AG08396 (cell line): ENCODE results near the gene DOCK8.

Experiments used
- DNase-seq: peaks from one replicate; pipeline ENCODE4 v3.0.0; 2012; ENCODE audit warnings: low spot score, mixed read lengths

DOCK8 gene

DNA sequence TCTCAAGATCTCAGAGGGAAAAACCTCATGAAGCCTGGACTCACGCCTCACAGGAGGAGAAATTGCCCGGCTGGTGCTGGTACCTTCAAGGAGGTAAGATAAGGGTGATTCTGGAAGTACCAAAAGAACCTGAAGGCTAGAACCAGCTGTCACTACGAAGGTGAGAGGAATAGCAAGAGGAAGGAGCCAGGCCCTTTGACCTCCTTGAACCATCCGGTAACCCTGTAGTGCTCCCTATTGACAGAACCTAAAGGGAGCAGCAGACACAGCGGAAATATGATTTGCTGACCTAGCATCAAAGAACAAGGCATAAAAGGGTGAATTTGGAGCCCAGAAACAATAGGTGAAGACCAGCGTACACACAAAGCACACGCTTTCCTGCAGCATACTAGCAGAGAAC lies 92.2 kb downstream of the DOCK8 start:
- DNase-seq, result no peak

DNA sequence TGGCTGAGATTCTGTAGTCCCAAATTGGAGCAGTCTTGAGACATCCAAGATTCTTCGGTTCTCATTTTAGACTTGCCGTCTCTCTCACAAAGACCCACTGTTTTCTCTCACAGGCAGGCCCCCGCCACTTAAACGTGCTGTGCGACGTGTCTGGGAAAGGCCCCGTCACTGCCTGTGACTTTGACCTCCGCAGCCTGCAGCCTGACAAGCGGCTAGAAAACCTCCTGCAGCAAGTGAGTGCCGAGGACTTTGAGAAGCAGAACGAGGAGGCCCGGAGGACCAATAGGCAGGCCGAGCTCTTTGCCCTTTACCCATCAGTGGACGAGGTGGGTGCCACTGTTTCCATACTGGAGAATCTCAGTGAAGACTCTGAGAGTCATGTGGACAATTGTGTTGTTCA lies 97.2 kb downstream of the DOCK8 start:
- no peak for DNase-seq

DNA sequence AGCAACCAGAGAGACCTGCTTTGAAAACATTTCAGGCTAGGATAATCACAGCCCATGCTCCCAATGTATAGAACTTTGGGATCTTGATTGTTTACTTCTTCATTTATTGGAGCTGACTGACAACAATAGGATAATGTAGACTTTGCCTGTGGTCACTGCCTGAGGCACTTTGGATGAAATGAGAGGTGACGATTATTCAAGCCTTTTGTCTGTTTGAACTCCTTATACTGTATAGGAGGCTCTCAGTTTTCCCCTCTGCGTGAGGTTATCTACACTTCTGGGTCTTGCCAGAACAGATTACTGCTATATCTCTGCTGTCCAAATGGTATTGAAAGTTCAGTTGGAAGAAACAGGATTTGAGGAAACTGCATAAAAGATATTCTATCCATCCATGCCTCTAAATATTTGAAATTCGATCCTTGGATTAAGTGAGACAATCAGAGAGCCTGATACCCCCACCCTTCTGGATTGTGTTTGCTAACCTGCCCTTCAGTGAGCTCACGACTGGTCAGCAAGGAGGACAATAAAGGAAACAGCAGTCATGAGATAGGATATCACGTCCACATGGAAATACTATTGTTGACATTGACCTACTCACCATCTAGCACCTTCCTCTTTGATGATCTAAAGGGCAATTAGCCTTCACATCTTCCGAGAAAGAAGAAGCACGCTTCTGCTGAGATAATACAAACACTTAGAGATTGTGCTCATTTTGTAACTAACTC lies 98.1 kb downstream of the DOCK8 start:
- no peak for DNase-seq

DNA sequence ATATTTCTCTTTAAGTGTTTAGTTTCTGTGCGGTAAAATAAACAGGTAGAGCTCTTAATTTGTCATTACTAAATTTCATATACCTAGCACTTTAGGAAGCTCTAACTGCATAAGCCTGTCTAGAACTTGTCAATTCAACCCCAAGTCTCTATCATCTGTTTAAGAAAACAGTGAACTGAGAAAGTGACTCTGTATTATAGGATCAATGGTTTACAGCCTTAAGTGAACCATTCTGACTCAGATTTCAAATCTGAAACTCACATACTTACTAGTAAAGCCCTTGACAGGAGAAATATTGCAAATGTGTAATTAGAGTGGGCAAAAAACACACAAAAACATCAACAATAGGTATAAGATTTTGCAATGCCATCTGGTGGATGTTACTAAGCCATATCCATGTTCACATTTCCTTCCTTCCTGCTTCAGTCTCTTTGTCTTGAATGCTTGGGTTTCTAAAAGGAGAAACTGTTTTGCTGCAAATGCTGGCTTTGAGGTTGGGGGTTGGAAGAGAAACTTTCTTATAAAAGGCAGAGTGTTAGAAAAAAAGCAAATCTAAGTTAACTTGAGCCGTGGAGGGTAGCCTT lies 101.8 kb downstream of the DOCK8 start:
- no peak for DNase-seq

DNA sequence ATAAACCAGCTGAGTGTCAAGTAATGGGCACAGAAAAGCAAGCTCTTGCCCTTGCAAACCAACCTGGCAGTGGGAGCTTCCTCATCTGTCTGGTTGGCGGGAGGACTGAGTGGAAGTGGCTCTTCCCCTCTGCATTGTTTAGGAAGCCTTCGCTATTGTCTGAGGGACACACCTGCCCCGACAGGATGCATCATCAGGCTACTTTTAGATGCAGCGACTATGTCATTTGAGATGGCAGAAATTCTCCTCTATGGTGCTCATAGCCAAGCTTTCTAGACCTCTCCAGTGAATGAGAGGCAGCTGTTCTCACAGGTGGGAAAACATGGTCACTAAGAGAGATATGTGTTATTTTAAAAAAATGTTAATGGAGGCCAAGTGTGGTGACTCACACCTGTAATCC lies 104.0 kb downstream of the DOCK8 start:
- no peak for DNase-seq

DNA sequence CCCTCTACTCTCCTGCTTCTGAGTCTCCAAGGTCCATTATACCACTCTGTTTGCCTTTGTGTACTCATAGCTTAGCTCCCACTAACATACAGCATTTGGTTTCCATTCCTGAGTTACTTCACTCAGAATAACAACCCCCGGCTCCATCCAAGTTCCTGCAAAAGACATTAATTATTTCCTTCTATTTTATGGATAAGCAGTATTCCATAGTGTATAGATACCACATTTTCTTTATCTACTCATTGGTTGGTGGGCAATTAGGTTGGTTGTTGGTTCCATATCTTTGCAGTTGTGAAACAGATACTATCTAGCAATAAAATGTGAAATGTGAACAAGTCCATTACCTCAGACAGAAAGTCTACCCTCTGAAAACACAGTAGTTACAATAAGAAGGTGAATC lies 110.3 kb downstream of the DOCK8 start:
- DNase-seq, result no peak

DNA sequence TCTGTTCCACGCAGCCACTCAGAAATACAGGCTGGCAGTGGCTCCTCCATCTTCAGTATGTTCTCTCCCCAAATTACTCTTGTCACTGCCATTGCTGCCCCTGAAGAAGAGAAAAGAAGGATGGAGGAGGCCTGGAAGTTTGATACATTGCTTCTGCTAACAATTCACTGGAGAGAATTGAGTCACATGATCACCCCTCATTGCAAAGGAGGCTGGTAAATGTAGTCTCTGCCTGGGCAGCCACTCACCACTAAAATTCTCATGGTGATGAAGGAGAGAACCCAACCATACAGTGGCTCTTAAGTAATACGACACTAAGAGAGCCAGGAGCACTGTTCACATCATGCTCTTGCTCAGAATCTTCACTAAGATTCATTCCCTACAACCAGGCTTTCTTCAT lies 112.0 kb downstream of the DOCK8 start:
- DNase-seq, result no peak

DNA sequence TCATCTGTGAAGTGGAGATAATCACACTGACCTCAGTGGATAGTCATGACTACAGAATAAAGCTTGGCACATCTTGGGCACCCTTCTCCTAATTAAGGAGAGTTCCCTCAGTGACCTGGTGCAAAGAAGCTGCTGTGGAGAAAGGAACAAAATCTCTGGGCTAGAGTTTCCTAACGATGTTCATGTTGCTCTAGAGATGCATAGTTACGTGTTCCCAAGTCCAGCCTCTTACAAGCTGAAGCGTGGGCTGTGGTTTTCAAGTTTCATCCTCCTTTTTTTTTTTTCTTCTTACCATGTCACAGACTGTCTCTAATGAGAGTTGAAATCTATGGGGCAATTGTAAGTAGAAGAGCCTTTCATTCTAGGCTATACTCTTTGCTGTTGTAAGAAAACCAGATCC lies 113.8 kb downstream of the DOCK8 start:
- DNase-seq, result no peak

DNA sequence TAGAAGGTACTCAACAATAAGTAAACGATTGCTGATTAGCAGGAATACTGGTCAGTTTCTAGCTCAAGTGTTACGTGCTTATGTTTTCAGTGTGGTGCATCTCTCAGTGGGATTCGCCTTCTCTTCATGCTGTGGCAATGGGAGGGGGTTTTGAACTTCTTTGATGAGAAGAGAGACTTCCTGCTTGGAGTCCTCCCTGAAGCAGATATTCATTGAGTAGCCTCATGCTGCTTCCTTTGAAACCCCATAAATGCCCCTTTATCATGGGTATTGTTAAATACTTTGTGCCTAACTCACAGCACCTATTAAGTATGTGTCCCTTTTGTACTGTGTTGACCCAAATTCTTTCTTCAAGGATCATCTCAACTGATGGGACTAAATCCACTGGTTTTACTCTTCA lies 116.5 kb downstream of the DOCK8 start:
- DNase-seq, result no peak

DNA sequence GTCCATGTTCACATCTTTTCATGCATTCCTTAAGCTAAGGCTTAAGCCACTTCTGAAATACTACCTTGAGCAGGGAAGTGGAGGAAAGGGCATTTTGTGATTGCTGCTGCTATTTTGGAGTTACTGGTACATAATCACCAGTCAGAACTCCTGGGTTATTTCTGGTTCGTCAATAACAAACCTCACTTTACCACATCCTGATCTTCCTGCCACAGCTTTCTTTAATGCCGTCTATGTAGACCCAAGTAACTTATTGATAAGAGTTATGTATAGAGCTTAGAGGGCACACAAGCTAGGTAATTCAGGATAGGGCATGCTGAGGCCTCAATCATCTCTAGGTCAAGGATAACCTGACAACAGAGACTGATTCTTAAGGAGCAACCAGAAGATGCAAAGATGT lies 120.7 kb downstream of the DOCK8 start:
- no peak for DNase-seq

DNA sequence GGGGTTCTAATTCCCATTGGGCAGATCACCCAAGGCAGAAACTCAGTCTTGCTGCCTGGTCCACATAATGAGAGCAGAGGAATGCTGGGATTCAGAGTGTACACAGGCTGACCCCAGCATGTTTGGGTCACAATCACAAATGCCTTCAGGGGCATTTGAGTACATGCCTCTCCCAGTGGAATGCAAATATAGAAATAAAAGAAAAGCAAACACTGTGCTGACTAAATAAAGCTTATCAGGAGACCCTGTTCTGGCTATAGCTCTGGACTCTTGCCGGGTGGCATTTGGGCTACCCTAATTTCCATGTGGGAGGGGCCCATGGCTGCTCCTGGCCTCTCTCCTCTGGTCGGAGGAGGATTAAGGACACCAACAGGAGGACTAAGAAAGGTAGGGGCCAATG lies 121.4 kb downstream of the DOCK8 start:
- DNase-seq, result no peak

DNA sequence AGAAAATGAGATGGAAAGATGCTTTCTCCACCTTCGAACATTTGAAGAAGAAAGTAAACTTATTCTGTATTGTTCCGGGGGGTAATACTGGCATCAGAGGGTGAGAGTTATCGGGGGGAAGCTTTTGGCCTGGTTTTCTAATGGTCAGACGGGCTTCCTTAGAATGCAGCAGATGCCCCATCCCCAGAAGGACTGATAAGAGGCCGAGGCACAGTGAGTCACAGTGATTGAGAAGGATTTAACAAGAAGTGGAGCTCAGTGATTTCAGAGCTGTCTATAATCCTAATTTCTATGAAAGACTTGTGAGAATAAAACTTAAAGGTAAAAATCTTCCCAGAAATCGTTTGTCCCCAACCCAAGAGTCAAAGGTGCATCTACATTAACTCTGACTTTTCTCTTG lies 123.9 kb downstream of the DOCK8 start:
- no peak for DNase-seq

DNA sequence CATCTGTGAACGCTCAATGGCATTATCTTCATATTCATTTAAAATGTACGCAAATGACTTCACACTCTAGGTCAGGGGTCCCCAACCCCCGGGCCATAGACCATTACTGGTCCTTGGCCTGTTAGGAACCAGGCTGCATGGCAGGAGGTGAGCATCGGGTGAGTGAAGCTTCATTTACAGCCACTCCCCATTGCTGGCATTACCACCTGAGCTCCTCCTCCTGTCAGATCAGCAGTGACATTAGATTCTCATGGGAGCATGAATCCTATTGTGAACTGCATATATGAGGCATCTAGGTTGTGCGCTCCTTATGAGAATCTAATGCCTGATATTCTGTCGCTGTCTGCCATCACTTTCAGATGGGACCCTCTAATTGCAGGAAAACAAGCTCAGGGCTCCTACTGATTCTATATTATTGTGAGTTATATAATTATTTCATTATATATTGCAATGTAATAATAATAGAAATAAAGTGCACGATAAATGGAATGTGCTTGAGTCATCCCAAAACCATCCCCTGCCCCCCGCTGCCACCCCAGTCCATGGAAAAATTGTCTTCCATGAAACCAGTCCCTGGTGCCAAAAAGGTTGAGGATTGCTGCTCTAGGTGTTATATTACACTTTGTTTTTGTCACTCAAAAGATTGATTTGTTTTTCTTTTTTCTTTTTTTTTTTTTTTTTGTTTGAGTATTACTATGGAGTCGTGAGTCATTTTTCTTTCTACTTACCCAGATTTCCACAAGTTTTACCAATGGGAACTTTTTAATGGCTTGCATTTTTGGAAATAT lies 127.2 kb downstream of the DOCK8 start:
- no peak for DNase-seq

DNA sequence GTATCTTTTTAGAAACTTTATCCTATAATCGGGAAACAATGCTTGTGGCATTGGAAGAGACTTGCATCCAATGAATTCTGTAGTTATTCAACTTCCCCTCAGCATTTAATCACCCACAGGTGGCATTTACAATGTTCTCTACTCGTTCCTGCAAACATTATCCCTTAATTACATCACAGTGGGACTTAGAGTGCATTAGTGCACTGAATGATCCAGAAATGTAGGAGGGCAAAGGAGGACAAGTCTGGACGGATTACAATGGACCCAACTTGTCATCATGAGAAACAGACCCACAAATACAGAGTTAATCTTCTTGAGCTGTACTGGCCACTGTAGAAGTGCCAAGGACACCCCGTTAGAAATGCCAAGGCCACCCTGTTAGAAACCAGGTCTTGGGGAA lies 129.1 kb downstream of the DOCK8 start:
- DNase-seq, result no peak

DNA sequence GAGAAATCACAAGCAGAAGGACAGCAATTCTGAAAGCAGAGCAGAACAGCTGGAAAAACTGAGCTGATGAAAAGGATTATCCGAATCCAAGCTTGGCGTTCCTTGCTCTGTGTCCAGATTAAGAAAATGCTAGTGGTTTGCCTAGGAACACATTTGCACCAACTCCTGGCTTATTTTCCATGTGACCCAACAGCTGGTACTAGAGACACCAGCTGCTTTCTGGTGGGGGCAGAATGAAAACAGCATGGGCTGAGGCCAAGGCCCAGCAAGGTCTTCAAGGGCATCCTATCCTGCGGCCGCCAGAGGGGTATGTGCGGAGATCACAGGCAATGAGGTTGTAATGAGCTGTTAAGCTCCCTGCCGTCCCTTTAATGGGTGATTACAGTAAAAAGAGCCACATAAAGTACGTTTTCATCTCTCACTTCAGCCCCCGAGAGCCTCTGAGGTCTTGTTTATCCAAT lies 131.5 kb downstream of the DOCK8 start:
- DNase-seq, result no peak

DNA sequence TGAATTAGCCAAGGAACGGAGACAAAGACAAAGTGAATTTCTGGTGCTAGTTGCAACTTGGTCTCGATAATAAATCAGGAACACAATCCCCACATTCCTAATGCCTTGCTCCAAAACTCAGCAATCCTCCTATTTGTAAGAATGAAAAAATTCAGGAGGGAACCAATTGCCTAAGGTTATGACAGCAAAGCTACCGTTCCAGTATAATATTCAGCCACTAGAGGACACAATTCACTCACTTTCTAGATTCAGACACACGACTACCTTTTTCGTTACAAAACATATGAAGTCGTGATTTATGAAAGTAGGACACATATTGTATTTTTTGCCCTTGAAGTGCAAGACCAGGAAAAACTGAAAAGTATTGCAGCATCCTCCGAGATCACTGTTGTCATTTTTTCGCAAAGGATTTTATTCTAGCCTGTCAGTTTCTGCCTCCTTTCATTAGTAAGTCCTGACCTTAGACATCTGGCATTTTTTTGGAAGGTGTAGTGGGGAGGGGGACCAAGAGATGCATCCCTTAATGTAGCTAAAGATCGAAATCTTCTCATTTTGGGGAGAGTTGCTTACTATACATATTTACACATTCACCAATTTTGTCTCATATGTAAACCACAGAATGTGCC lies 133.1 kb downstream of the DOCK8 start:
- DNase-seq, result peak; percentile 14

DNA sequence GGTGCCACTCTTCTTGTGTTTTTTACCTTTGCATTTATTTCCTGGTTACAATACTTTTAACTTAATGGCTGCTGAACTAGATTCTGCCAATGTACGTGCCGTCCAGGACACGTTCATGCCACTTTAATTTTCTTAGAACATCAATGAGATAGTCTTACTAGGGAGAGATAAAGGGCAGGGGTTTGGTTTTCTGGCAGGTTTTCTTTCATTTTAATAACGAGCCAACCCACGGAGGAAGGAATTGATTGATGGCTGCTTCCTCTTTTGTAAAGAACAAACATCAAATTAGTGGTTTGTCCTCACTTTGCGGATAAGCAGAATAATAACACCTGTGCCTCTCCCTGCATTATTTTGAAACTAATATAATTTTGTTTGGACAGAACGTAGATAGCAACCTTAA lies 135.7 kb downstream of the DOCK8 start:
- DNase-seq, result no peak

DNA sequence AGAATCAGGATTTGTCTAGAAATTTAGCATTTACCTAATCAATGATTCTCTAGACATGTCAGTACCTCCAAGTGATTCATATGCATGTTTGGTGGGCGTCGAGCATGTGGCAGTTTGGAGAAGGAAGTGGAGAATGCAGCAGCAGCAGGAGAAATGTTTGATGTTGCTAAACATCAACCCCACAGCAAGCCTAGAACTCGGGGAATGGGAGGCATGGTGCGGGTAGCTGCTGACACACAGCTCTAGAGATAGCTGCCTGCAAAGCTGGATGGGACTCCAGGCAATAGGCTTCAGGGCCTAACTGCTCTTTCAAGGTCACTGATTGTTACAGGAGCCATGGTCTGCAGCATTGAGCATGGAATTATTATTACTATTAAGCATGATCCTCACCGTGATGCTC lies 137.3 kb downstream of the DOCK8 start:
- DNase-seq, result no peak

DNA sequence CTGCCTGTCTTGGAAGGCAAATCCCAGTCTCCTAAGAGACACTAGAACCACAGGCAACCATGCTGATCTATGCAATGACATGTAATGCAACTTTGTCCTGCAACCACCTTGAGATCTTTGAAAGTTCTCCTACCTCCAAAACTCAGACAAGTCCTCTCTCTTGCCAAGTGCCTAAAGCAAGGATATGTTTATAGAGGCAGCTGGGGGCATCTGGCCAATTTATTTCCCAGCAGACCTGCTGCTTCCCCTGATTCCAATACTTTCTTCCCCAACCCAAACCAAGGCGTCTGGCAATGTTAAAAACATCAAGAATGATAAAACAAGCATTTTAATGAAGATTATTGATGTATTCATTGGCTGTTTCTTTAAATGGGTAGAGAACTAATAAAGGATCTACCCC lies 138.4 kb downstream of the DOCK8 start:
- no peak for DNase-seq

DNA sequence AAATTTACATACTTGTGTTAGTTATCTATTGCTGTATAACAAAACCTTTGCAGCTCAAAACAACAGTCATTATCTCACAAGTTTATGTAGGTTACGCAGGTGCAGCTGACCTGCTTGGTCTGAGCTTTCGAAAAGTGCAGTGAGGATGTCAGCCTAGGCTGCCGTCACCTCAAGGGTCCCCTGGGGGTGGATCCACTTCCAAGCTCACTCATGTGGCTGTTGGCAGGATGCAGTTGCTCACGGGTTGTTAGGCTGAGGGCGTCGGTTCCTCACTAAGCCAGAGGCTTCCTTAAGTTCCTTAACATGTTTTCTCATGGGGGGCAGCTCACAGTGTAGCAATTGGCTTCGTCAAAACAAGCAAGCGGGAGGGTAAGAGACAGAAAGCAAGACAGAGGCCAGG lies 139.8 kb downstream of the DOCK8 start:
- no peak for DNase-seq

DNA sequence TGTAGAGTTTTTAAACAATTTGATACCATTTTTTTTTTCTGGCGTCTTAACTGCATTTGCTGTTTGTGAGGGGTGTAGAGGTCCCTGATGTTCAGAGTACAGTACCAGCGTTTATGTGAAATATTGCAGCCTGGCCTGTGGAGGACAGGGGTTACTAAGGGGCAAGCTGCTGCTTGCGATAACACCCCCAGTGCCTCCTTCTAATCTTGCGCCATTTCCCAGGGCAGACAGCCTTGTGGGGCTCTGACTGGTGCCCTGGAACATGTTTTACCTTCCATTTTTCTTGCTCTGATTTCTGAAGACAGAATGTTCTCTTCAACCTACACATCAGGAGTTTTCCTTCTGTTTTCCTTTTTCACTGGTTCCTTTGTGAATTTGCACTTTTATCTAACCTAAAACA lies 142.9 kb downstream of the DOCK8 start:
- no peak for DNase-seq

DNA sequence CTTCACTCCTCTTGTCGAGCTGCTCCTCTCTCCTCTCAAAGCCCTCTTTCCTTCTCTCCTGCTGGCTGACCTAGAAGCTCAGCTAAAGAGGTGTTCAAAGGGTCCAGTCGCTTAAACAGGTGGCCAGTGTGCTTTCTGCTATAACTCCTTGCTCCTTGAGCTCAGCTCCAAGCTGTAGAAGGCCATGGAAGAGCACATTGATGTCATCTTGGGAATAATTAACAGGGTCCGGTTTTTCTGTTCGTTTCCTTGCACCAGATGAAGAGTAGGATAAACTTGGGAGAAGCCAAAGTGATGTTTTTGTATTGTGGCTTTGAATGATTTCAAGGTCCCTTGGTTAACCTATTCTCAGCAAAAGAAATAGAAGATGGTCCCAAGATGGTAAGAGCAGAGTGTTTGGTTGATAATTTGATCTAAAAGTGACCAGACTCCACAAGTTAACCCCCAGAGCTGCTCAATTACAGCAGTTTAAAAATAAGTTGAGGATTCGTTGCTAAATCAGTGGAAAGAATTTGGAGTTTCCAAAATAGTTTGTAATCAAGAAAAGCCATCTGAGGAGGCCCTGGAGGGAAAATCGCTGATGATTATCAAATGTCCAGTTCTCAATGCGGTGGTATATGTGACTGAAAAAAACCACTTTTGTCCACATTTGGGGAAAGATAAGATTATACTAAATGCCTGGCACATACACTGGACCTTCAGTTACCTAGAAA lies 148.1 kb downstream of the DOCK8 start:
- no peak for DNase-seq
